ENCODE measurements around the gene LPAR3. TPM values are rescaled to one million over a fixed set of nuclear protein-coding genes. Genes with fewer than 3 reads are reported as not detected.

The LPAR3 gene
- polyA plus RNA-seq, 3 donors: not detected

DNA sequence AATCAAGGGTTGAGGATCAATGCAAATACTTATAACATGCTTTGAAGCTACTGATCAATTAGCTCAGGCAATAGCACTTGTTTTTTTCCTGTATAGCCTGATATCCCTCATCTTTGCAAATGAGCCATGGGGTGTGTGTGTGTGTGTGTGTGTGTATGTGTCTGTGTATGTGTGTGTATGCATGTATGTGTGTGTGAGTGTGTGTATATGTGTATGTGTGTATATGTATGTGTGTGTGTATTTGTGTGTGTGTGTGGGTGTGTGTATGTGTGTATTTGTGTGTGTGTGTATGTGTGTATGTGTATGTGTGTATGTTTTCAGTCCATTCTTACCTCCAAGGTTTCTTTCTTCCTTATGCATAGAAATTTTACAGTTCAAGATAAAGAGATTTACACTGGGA is 124.4 kb downstream of the LPAR3 start:
- no peak overlapping the region for H3K27ac ChIP-seq (ENCODE audit: low read depth in 1 of 2, low read length in 2 of 2)
- Mint-ChIP-seq H3K27me3 (ENCODE audit: low read depth in 3 of 3) (peaks cover 0 to 4% (median 3%) of the 10 kb centered on the region in 3 donors), H3K4me3 (no peak overlapping the region), H3K36me3 (no peaks in the 10 kb centered on the region), H3K9me3 (no peaks in the 10 kb centered on the region), H3K4me1 (peaks cover 3% of the 10 kb centered on the region), H3K27ac (peak overlapping the region in 1 of 7 donors; percentile 2)
- no peaks in the 10 kb centered on the region for H3K79me2 ChIP-seq (ENCODE audit: insufficient read depth, low read length)
- H3K36me3 ChIP-seq (replicated peaks in 1 of 2; ENCODE audit: control insufficient read depth in 1 of 2, insufficient read depth in 2 of 2, low read length in 2 of 2): no peaks in the 10 kb centered on the region
- TF ChIP-seq, protein P1, sequence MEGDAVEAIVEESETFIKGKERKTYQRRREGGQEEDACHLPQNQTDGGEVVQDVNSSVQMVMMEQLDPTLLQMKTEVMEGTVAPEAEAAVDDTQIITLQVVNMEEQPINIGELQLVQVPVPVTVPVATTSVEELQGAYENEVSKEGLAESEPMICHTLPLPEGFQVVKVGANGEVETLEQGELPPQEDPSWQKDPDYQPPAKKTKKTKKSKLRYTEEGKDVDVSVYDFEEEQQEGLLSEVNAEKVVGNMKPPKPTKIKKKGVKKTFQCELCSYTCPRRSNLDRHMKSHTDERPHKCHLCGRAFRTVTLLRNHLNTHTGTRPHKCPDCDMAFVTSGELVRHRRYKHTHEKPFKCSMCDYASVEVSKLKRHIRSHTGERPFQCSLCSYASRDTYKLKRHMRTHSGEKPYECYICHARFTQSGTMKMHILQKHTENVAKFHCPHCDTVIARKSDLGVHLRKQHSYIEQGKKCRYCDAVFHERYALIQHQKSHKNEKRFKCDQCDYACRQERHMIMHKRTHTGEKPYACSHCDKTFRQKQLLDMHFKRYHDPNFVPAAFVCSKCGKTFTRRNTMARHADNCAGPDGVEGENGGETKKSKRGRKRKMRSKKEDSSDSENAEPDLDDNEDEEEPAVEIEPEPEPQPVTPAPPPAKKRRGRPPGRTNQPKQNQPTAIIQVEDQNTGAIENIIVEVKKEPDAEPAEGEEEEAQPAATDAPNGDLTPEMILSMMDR (IDR thresholded peaks at IDR 0.05): no peak
- intact Hi-C loops (cut with micrococcal nuclease): loop anchor here in 1 of 2 donors (10.0 kb wide), 1 partner anchor 624 kb away; the partner anchor contains the start of gene PRKACB
- H3K9ac ChIP-seq (ENCODE audit: insufficient read depth, low read length, poor library complexity, severe bottlenecking): no peak overlapping the region
- DNase-seq: no peak
- H3K27me3 ChIP-seq (ENCODE audit: control insufficient read depth in 2 of 2, insufficient read depth in 2 of 2, low read length in 2 of 2): no peaks in the 10 kb centered on the region
- no peak overlapping the region for H3K4me3 ChIP-seq (replicated peaks in 1 of 3; ENCODE audit: low read depth in 2 of 3, low read length in 3 of 3)
- no peaks in the 10 kb centered on the region for H4K20me1 ChIP-seq (ENCODE audit: insufficient read depth, low read length)
- no peaks in the 10 kb centered on the region for H3K9me3 ChIP-seq (replicated peaks in 1 of 2; ENCODE audit: control insufficient read depth in 1 of 2, insufficient read depth in 1 of 2, low read length in 2 of 2)
- H2AFZ ChIP-seq (ENCODE audit: insufficient read depth, low read depth, low read length, poor library complexity, severe bottlenecking): no peak overlapping the region
- no peak overlapping the region for H3K4me2 ChIP-seq (replicated peaks; ENCODE audit: extremely low read depth, low read length, poor library complexity, severe bottlenecking)
- no peaks in the 10 kb centered on the region for H3K4me1 ChIP-seq (ENCODE audit: control insufficient read depth in 1 of 2, insufficient read depth in 2 of 2, low read length in 2 of 2)

DNA sequence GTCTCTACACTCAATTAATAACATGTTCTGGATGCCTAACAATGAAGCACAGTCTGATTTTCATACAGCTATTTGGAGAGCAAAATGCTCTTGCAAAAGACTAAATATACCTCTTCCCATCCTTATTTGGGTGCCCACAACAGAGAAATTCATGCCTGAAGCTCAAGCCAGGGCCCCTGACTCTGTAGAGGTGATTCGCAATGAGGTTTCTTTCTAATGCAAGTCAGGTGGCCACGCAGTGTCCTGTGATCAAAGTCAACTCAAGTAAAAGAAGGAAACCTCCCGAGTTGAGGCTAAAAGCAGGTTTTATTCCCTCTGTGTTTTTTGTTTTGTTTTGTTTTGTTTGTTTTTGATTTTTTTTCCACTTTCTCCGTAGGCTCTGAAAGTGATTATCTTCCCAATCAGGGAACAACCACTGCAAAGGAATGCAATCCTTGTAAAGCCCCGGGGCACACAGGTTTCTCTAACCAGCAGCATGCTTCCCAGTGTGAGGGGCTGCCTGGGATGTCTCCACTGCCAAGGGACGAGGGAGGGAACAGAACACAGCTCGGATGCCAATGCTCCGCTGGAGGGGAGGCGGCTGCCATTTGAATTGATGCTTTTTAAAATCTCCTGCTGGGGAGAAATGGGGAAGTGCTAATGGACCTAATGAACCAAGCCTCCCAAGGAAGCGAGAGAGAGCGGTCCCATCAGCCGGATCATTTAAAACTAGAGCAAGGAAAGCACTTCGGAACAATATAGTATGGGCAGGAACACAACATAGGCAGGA is 128.9 kb downstream of the LPAR3 start:
- no peak overlapping the region for H3K4me2 ChIP-seq (replicated peaks; ENCODE audit: extremely low read depth, low read length, poor library complexity, severe bottlenecking)
- no peaks in the 10 kb centered on the region for H3K36me3 Mint-ChIP-seq
- WGBS (ENCODE audit: insufficient coverage): 74% methylated on average over 11 of the region's 13 CpGs

More for the DNA sequence above, 128.9 kb downstream of the LPAR3 start:
- TF ChIP-seq, protein P1 (IDR thresholded peaks at IDR 0.05): no peak
- DNase-seq: no peak
- intact Hi-C loops (cut with micrococcal nuclease): loop anchor here in 1 of 2 donors (10.0 kb wide), 1 partner anchor 619 kb away; the partner anchor contains the start of gene PRKACB
- Histone ChIP-seq H3K27me3 (ENCODE audit: control insufficient read depth in 2 of 2, insufficient read depth in 2 of 2, low read length in 2 of 2) (no peaks in the 10 kb centered on the region), H3K4me3 (replicated peaks in 1 of 3; ENCODE audit: low read depth in 2 of 3, low read length in 3 of 3) (no peak overlapping the region), H3K27ac (ENCODE audit: low read depth in 1 of 2, low read length in 2 of 2) (no peak overlapping the region), H4K20me1 (ENCODE audit: insufficient read depth, low read length) (no peaks in the 10 kb centered on the region), H3K79me2 (ENCODE audit: insufficient read depth, low read length) (no peaks in the 10 kb centered on the region), H3K9ac (ENCODE audit: insufficient read depth, low read length, poor library complexity, severe bottlenecking) (no peak overlapping the region), H3K9me3 (replicated peaks in 1 of 2; ENCODE audit: control insufficient read depth in 1 of 2, insufficient read depth in 1 of 2, low read length in 2 of 2) (no peaks in the 10 kb centered on the region), H3K36me3 (replicated peaks in 1 of 2; ENCODE audit: control insufficient read depth in 1 of 2, insufficient read depth in 2 of 2, low read length in 2 of 2) (no peaks in the 10 kb centered on the region), H3K4me1 (ENCODE audit: control insufficient read depth in 1 of 2, insufficient read depth in 2 of 2, low read length in 2 of 2) (peaks cover 4 to 6% of the 10 kb centered on the region in 2 donors), H2AFZ (ENCODE audit: insufficient read depth, low read depth, low read length, poor library complexity, severe bottlenecking) (no peak overlapping the region)
- H3K27me3 Mint-ChIP-seq (ENCODE audit: low read depth in 3 of 3): peaks cover 0 to 4% (median 2%) of the 10 kb centered on the region in 3 donors
- H3K27ac Mint-ChIP-seq: no peak overlapping the region
- H3K4me3 Mint-ChIP-seq: no peak overlapping the region
- H3K4me1 Mint-ChIP-seq: peaks cover 10% of the 10 kb centered on the region
- H3K9me3 Mint-ChIP-seq: no peaks in the 10 kb centered on the region

All from CD14-positive monocyte (primary cell).